Breast epithelium (tissue), 3 donors: ENCODE data around the gene KRTAP20-3.

Source experiments
- POLR2A ChIP-seq: fragments of 450-650 bp; IDR thresholded peaks from one replicate; pipeline ENCODE4 v1.6.1; 2016; ENCODE audit warnings: antibody characterized with exemption, mild to moderate bottlenecking, moderate library complexity
- TF ChIP-seq, protein P1 (sequence below), 3 donors: fragments of 450-650 bp; IDR thresholded peaks; one replicate each; pipeline ENCODE4 v1.5.1; 2016 to 2017; ENCODE audit warnings: antibody characterized with exemption in 3 of 3, mild to moderate bottlenecking in 3 of 3, moderate library complexity in 3 of 3

DNA sequence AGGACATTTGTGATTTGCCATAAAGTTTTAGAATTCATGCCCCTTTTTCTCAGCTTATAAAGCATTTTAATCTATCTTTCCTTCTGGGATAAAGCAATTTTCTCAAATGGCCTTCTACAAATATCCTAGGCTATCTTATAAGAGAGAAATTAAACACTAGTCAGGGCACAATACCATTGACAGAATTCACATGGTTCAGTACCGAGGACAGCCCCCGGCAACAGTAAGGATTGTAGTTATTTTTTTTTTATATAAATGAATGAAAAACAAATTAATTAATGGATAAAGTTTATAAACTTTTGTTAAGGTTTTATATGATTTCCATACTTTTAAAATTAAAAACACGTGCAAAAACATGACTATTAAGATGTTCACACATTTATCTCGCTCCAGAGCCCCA lies 14.6 kb upstream of the KRTAP20-3 start:
- TF ChIP-seq, protein P1, sequence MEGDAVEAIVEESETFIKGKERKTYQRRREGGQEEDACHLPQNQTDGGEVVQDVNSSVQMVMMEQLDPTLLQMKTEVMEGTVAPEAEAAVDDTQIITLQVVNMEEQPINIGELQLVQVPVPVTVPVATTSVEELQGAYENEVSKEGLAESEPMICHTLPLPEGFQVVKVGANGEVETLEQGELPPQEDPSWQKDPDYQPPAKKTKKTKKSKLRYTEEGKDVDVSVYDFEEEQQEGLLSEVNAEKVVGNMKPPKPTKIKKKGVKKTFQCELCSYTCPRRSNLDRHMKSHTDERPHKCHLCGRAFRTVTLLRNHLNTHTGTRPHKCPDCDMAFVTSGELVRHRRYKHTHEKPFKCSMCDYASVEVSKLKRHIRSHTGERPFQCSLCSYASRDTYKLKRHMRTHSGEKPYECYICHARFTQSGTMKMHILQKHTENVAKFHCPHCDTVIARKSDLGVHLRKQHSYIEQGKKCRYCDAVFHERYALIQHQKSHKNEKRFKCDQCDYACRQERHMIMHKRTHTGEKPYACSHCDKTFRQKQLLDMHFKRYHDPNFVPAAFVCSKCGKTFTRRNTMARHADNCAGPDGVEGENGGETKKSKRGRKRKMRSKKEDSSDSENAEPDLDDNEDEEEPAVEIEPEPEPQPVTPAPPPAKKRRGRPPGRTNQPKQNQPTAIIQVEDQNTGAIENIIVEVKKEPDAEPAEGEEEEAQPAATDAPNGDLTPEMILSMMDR (IDR thresholded peaks at IDR 0.05), result no peak
- TF ChIP-seq POLR2A, result no peak
